CD4-positive, alpha-beta T cell treated with Interleukin-12 subunit alpha and Interleukin-12 subunit beta, for 1 hour (primary cell): ENCODE measurements around the gene ZBTB44.
"Not testable (repeated sequence)": the region's sequence is repeated elsewhere in the genome, so short reads cannot be mapped to it uniquely, and the experiment has no call there.

Source experiments
- DNase-seq: peaks from one replicate; pipeline ENCODE4 v3.0.0-alpha.2; 2020

Gene ZBTB44

GRCh38 chr11:130310622-130311021, 4.1 kb downstream of the ZBTB44 start:
- DNase-seq, result no peak

- no peak for DNase-seq
Observed at GRCh38 chr11:130308886-130309285, 5.8 kb downstream of the ZBTB44 start.

- DNase-seq, result no peak
Observed at GRCh38 chr11:130308059-130308458, 6.7 kb downstream of the ZBTB44 start.

GRCh38 chr11:130304651-130305050, 10.1 kb downstream of the ZBTB44 start:
- DNase-seq, result no peak

- DNase-seq, result no peak
Observed at GRCh38 chr11:130301002-130301401, 13.7 kb downstream of the ZBTB44 start.

- DNase-seq, result no peak
Observed at GRCh38 chr11:130300567-130300966, 14.2 kb downstream of the ZBTB44 start.

- DNase-seq, result no peak
Observed at GRCh38 chr11:130299978-130300377, 14.7 kb downstream of the ZBTB44 start.

- DNase-seq, result no peak
Observed at GRCh38 chr11:130295657-130296056, 19.1 kb downstream of the ZBTB44 start.

GRCh38 chr11:130282111-130282510, 32.6 kb downstream of the ZBTB44 start:
- no peak for DNase-seq

- DNase-seq, result not testable (repeated sequence)
Observed at GRCh38 chr11:130281341-130281740, 33.4 kb downstream of the ZBTB44 start.

- no peak for DNase-seq
Observed at GRCh38 chr11:130279989-130280388, 34.7 kb downstream of the ZBTB44 start.

- no peak for DNase-seq
Observed at GRCh38 chr11:130278745-130279144, 36.0 kb downstream of the ZBTB44 start.

GRCh38 chr11:130278151-130278550, 36.6 kb downstream of the ZBTB44 start:
- no peak for DNase-seq

GRCh38 chr11:130272336-130272735, 42.4 kb downstream of the ZBTB44 start:
- no peak for DNase-seq

- DNase-seq, result no peak
Observed at GRCh38 chr11:130269326-130269943, 45.3 kb downstream of the ZBTB44 start.

- DNase-seq, result no peak
Observed at GRCh38 chr11:130263351-130263750, 51.4 kb downstream of the ZBTB44 start.

- no peak for DNase-seq
Observed at GRCh38 chr11:130262424-130262823, 52.3 kb downstream of the ZBTB44 start.

- no peak for DNase-seq
Observed at GRCh38 chr11:130261571-130261970, 53.1 kb downstream of the ZBTB44 start.

GRCh38 chr11:130260742-130261141, 54.0 kb downstream of the ZBTB44 start:
- no peak for DNase-seq

GRCh38 chr11:130260080-130260627, 54.6 kb downstream of the ZBTB44 start:
- DNase-seq, result no peak

- DNase-seq, result not testable (repeated sequence)
Observed at GRCh38 chr11:130251763-130252162, 63.0 kb downstream of the ZBTB44 start.

GRCh38 chr11:130249929-130250328, 64.8 kb downstream of the ZBTB44 start:
- not testable (repeated sequence) for DNase-seq

- no peak for DNase-seq
Observed at GRCh38 chr11:130249371-130249770, 65.3 kb downstream of the ZBTB44 start.

- DNase-seq, result no peak
Observed at GRCh38 chr11:130247319-130247718, 67.4 kb downstream of the ZBTB44 start.

GRCh38 chr11:130246738-130247137, 68.0 kb downstream of the ZBTB44 start:
- DNase-seq, result no peak
